GM12878 (cell line): ENCODE data around the gene RALGAPB. TPM values are rescaled to one million over a fixed set of nuclear protein-coding genes. Genes with fewer than 3 reads are reported as not detected.

Experiments
- ATF7 ChIP-seq: fragments of 450-650 bp; IDR thresholded peaks from 2 replicates; pipeline ENCODE4 v1.6.1; 2016; ENCODE audit warnings: low read depth, mild to moderate bottlenecking
- BACH1 ChIP-seq: fragments of 450-650 bp; IDR thresholded peaks from 2 replicates; pipeline ENCODE4 v1.6.1; 2017; ENCODE audit warnings: mild to moderate bottlenecking, borderline replicate concordance
- EGR1 ChIP-seq, 2 experiments: IDR thresholded peaks; 1 replicate in 1 of 2; 2 replicates in 1 of 2; pipeline ENCODE4 v1.6.1; 2011 to 2012; ENCODE audit warnings: low read depth in 2 of 2, low read length in 2 of 2, borderline replicate concordance in 1 of 2, mild to moderate bottlenecking in 1 of 2, moderate library complexity in 1 of 2
- FOXM1 ChIP-seq: IDR thresholded peaks from 2 replicates; pipeline ENCODE4 v1.6.1; 2012; ENCODE audit warnings: low read depth, mild to moderate bottlenecking, inconsistent platforms, low read length, moderate library complexity
- IRF5 ChIP-seq: fragments of 450-650 bp; IDR thresholded peaks from 2 replicates; pipeline ENCODE4 v1.6.1; 2017; ENCODE audit warnings: borderline replicate concordance
- RUNX3 ChIP-seq: IDR thresholded peaks from 2 replicates; pipeline ENCODE4 v1.6.1; 2012; ENCODE audit warnings: low read length, inconsistent platforms
- SP1 ChIP-seq: IDR thresholded peaks from one replicate; pipeline ENCODE4 v1.6.1; 2011; ENCODE audit warnings: low read depth, low read length
- SUZ12 ChIP-seq: fragments of 200-600 bp; sonication (generic); IDR thresholded peaks from one replicate; pipeline ENCODE4 v1.6.1; 2018; ENCODE audit warnings: antibody characterized with exemption, mild to moderate bottlenecking; ENCODE audit not compliant: unreplicated experiment
- TAF1 ChIP-seq: IDR thresholded peaks from 2 replicates; pipeline ENCODE4 v1.6.1; 2011; ENCODE audit warnings: mild to moderate bottlenecking, low read depth, low read length, borderline replicate concordance
- ZBTB4 ChIP-seq: fragments of 450-650 bp; formaldehyde crosslinking; IDR thresholded peaks from 2 replicates; pipeline ENCODE4 v1.4.0; 2022; ENCODE audit warnings: mild to moderate bottlenecking, moderate library complexity
- polyA plus RNA-seq, 11 experiments: library from polyadenylated mRNA; depleted of rRNA in 4 of 11; unstranded in 6 of 11; stranded (reverse) in 5 of 11; fragments of >200 nt; fragmentation: Nextera tagmentation in 4 of 11; fragmentation: Illumina TruSeq in 1 of 11; extraction: Ambion mirVana in 4 of 11; extraction: Trizol in 1 of 11; gene quantifications; 1 replicate in 1 of 11; 2 replicates in 10 of 11; pipeline versions ENCODE4 v1.2.1 to v1.2.3, GENCODE V29; 2011 to 2016; ENCODE audit warnings: inconsistent platforms in 2 of 11, missing spikeins in 2 of 11, low read depth in 1 of 11
- total RNA-seq, 4 experiments: library from RNA; depleted of rRNA in 3 of 4; stranded (reverse); fragments of >200 nt in 3 of 4; fragmentation: Illumina TruSeq in 1 of 4; extraction: Trizol in 1 of 4; gene quantifications; 2 replicates each; pipeline versions ENCODE4 v1.2.1 to v1.2.3, GENCODE V29; 2013 to 2021
- TF ChIP-seq, protein P1 (sequence below): IDR thresholded peaks from 2 replicates; pipeline ENCODE4 v1.6.1; 2012; ENCODE audit warnings: low read length, inconsistent platforms

The RALGAPB gene
- total and polyA plus RNA-seq, 10 of the 15 experiments (the other 5 are each of a cell fraction or from before 2014, with no cell fraction given): 3.7 to 23.2 (median 15.5) TPM

DNA sequence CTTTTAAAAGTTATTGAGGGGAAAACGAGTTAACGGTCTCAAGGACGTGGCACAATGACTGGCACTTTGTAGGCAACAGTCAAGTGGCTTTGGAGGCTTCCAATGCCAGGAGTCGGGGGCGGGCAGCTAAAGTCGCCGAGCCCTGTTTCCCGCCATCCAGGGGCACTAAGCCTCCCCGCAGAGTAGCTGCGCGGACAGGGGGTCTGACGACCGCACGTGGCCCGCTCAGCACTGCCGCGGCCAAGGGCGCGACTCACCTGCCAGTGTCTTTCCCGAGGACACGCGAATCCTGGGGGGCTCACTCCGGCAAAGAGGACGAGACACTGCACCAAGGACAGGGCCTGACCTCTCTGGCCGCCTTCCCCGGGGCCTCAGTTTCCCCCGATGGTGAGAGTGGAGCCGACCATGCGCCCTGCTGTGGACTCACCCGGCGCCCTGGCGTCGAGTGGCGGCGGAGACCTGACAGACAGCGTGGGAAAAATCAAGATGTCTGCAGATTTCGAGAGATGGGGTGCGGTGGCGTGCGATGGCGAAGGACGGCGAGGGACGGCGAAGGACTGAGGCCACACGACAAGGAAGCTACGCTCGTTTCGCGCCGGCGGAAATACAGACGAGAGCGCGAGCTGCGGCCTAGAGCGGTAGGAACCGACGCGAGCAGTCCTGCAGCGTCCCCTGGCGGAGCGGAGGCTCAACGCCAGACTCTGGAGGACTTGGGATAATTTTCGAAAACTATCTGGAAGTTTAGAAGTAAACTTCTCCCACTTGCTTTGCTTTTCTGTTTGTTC, 37.7 kb upstream of the RALGAPB start, which contains the start of gene SNHG17 (continued):
- peak; percentile 90 for TF ChIP-seq RUNX3
- TF ChIP-seq, protein P1, sequence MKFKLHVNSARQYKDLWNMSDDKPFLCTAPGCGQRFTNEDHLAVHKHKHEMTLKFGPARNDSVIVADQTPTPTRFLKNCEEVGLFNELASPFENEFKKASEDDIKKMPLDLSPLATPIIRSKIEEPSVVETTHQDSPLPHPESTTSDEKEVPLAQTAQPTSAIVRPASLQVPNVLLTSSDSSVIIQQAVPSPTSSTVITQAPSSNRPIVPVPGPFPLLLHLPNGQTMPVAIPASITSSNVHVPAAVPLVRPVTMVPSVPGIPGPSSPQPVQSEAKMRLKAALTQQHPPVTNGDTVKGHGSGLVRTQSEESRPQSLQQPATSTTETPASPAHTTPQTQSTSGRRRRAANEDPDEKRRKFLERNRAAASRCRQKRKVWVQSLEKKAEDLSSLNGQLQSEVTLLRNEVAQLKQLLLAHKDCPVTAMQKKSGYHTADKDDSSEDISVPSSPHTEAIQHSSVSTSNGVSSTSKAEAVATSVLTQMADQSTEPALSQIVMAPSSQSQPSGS: peak; percentile 23; the same call in 1 of the 2 replicates
- TF ChIP-seq EGR1 (IDR thresholded peaks at IDR 0.05; ENCODE audit: borderline replicate concordance in 1 of 2, low read depth in 2 of 2, low read length in 2 of 2): peak; percentile 73 to 98
- TF ChIP-seq ZBTB4: no peak
- TF ChIP-seq BACH1: peak; percentile 45; the same call in 1 of the 2 replicates
- TF ChIP-seq TAF1: peak; percentile 100
- TF ChIP-seq SP1: peak; percentile 91
- no peak for TF ChIP-seq SUZ12
- TF ChIP-seq FOXM1: peak; percentile 69
- TF ChIP-seq ATF7: peak; percentile 44; the same call in 1 of the 2 replicates
- TF ChIP-seq IRF5: no peak
